Adrenal gland (tissue), 5 donors: Measurements from ENCODE around the gene DNMBP.

Experiments used
- CTCF ChIP-seq, 6 experiments: fragments of 450-650 bp in 4 of 6; fragments of 200-600 bp in 2 of 6; sonication (generic) in 1 of 6; IDR thresholded peaks; 1 replicate in 5 of 6; 2 replicates in 1 of 6; pipeline versions ENCODE4 v1.5.1 to v1.8.0; 2016 to 2021; ENCODE audit warnings: antibody characterized with exemption in 6 of 6, mild to moderate bottlenecking in 2 of 6, moderate library complexity in 1 of 6
- POLR2A ChIP-seq, 2 donors: fragments of 450-650 bp; IDR thresholded peaks; one replicate each; pipeline ENCODE4 v1.6.1; 2017; ENCODE audit warnings: antibody characterized with exemption in 2 of 2, mild to moderate bottlenecking in 2 of 2, moderate library complexity in 1 of 2
- donor health status: DM: no; HTN: no; CAD: no.

- TF ChIP-seq POLR2A (IDR thresholded peaks at IDR 0.05) (no peak), CTCF (IDR thresholded peaks at IDR 0.05) (no peak)
These were observed 1.6 kb downstream of the DNMBP start for GRCh38 chr10:100008142-100008522.
